GM12878 (cell line): ENCODE data around the gene PFKL. TPM values are rescaled to one million over a fixed set of nuclear protein-coding genes. Genes with fewer than 3 reads are reported as not detected.

Source experiments
- ATF2 ChIP-seq: IDR thresholded peaks from 2 replicates; pipeline ENCODE4 v1.6.1; 2012; ENCODE audit warnings: low read length, inconsistent platforms
- BCLAF1 ChIP-seq: fragments of 450-650 bp; IDR thresholded peaks from 2 replicates; pipeline ENCODE4 v1.6.1; 2017; ENCODE audit warnings: antibody characterized with exemption, mild to moderate bottlenecking, moderate library complexity
- ESRRA ChIP-seq: IDR thresholded peaks from 2 replicates; pipeline ENCODE4 v1.6.1; 2012; ENCODE audit warnings: mild to moderate bottlenecking, low read length, improper control_type of control experiment
- HDAC2 ChIP-seq: fragments of 200-600 bp; sonication (generic); IDR thresholded peaks from 2 replicates; pipeline ENCODE4 v1.6.1; 2017
- HDAC6 ChIP-seq: fragments of 200-600 bp; sonication (generic); IDR thresholded peaks from one replicate; pipeline ENCODE4 v1.8.0; 2017; ENCODE audit warnings: antibody characterized with exemption; ENCODE audit not compliant: unreplicated experiment
- IRF4 ChIP-seq: IDR thresholded peaks from 2 replicates; pipeline ENCODE4 v1.6.1; 2011; ENCODE audit warnings: low read depth, low read length
- KLF5 ChIP-seq: fragments of 450-650 bp; IDR thresholded peaks from 2 replicates; pipeline ENCODE4 v1.6.1; 2014; ENCODE audit warnings: mild to moderate bottlenecking; ENCODE audit not compliant: partially characterized antibody
- MTA3 ChIP-seq: IDR thresholded peaks from 2 replicates; pipeline ENCODE4 v1.6.1; 2012; ENCODE audit warnings: low read length, inconsistent platforms, borderline replicate concordance
- NR2C2 ChIP-seq: IDR thresholded peaks from 2 replicates; pipeline ENCODE4 v1.6.1; 2011; ENCODE audit warnings: borderline replicate concordance, low read depth; ENCODE audit not compliant: control insufficient read depth, insufficient read length
- POLR2AphosphoS5 ChIP-seq: IDR thresholded peaks from 2 replicates; pipeline ENCODE4 v1.6.1; 2011; ENCODE audit warnings: mild to moderate bottlenecking, low read length, inconsistent platforms
- RAD21 ChIP-seq: IDR thresholded peaks from 2 replicates; pipeline ENCODE4 v1.6.1; 2011; ENCODE audit warnings: mild to moderate bottlenecking, low read depth, low read length, moderate library complexity; ENCODE audit not compliant: insufficient read depth
- REST ChIP-seq: IDR thresholded peaks from 2 replicates; pipeline ENCODE4 v1.6.1; 2012; ENCODE audit warnings: mild to moderate bottlenecking, low read depth, low read length
- RUNX3 ChIP-seq: IDR thresholded peaks from 2 replicates; pipeline ENCODE4 v1.6.1; 2012; ENCODE audit warnings: low read length, inconsistent platforms
- TARDBP ChIP-seq: IDR thresholded peaks from 2 replicates; pipeline ENCODE4 v1.6.1; 2016; ENCODE audit warnings: borderline replicate concordance
- TCF12 ChIP-seq: IDR thresholded peaks from 2 replicates; pipeline ENCODE4 v1.6.1; 2011; ENCODE audit warnings: low read depth, mild to moderate bottlenecking, low read length
- YBX1 ChIP-seq: fragments of 450-650 bp; IDR thresholded peaks from 2 replicates; pipeline ENCODE4 v1.6.1; 2016; ENCODE audit warnings: antibody characterized with exemption
- polyA plus RNA-seq, 11 experiments: library from polyadenylated mRNA; depleted of rRNA in 4 of 11; unstranded in 6 of 11; stranded (reverse) in 5 of 11; fragments of >200 nt; fragmentation: Nextera tagmentation in 4 of 11; fragmentation: Illumina TruSeq in 1 of 11; extraction: Ambion mirVana in 4 of 11; extraction: Trizol in 1 of 11; gene quantifications; 1 replicate in 1 of 11; 2 replicates in 10 of 11; pipeline versions ENCODE4 v1.2.1 to v1.2.3, GENCODE V29; 2011 to 2016; ENCODE audit warnings: inconsistent platforms in 2 of 11, missing spikeins in 2 of 11, low read depth in 1 of 11
- total RNA-seq, 4 experiments: library from RNA; depleted of rRNA in 3 of 4; stranded (reverse); fragments of >200 nt in 3 of 4; fragmentation: Illumina TruSeq in 1 of 4; extraction: Trizol in 1 of 4; gene quantifications; 2 replicates each; pipeline versions ENCODE4 v1.2.1 to v1.2.3, GENCODE V29; 2013 to 2021
- TF ChIP-seq, protein P1 (sequence below): fragments of 450-650 bp; IDR thresholded peaks from 2 replicates; pipeline ENCODE4 v1.6.1; 2017; ENCODE audit warnings: borderline replicate concordance

PFKL gene
- total and polyA plus RNA-seq, 10 of the 15 experiments (the other 5 are each of a cell fraction or from before 2014, with no cell fraction given): 1.2 to 192 (median 112) TPM

GRCh38 chr21:44329086-44329889 is 29.4 kb downstream of the PFKL start (continued):
- no peak for TF ChIP-seq REST
- no peak for TF ChIP-seq BCLAF1
- no peak; the same call in 1 of the 2 replicates for TF ChIP-seq TARDBP
- TF ChIP-seq ATF2: no peak
- TF ChIP-seq RAD21: no peak
- TF ChIP-seq IRF4: no peak
- peak; percentile 61; the same call in 1 of the 2 replicates for TF ChIP-seq MTA3
- TF ChIP-seq HDAC2: no peak
- TF ChIP-seq, protein P1, sequence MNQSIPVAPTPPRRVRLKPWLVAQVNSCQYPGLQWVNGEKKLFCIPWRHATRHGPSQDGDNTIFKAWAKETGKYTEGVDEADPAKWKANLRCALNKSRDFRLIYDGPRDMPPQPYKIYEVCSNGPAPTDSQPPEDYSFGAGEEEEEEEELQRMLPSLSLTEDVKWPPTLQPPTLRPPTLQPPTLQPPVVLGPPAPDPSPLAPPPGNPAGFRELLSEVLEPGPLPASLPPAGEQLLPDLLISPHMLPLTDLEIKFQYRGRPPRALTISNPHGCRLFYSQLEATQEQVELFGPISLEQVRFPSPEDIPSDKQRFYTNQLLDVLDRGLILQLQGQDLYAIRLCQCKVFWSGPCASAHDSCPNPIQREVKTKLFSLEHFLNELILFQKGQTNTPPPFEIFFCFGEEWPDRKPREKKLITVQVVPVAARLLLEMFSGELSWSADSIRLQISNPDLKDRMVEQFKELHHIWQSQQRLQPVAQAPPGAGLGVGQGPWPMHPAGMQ: no peak
- no peak for TF ChIP-seq HDAC6
- peak; percentile 24 for TF ChIP-seq POLR2AphosphoS5
- TF ChIP-seq NR2C2: no peak
- TF ChIP-seq RUNX3: no peak
- no peak for TF ChIP-seq YBX1
- no peak for TF ChIP-seq KLF5
- no peak for TF ChIP-seq TCF12
- TF ChIP-seq ESRRA: no peak
